ENCODE data around the gene P4HB. TPM values are rescaled to one million over a fixed set of nuclear protein-coding genes. Genes with fewer than 3 reads are reported as not detected.

Gene P4HB
- total and polyA plus RNA-seq, 8 donors, result 876 to 2,130 (median 1,346) TPM

- intact Hi-C loops (cut with DNase I), result no loop called here
- Histone ChIP-seq H3K4me3 (peak overlapping the region; percentile 63 to 90 (median 85)), H3K27ac (peak overlapping the region; percentile 69 to 90 (median 78)), H3K27me3 (no peaks in the 10 kb centered on the region), H3K9me3 (no peaks in the 10 kb centered on the region), H3K36me3 (no peaks in the 10 kb centered on the region), H3K4me1 (peaks cover 4 to 9% (median 7%) of the 10 kb centered on the region in 3 donors)
- no peak for TF ChIP-seq CTCF (IDR thresholded peaks at IDR 0.05)
- FAIRE-seq, result no peak
- peak in 1 of 6 donors; percentile 83 for DNase-seq
- peak; percentile 17 to 80 (median 33) for ATAC-seq
- WGBS, 2 donors, result 0 to 1% methylated on average over 24 to 65 of the region's 65 CpGs
These were observed 27.7 kb downstream of the P4HB start for GRCh38 chr17:81832608-81833159.

- ATAC-seq, result peak; percentile 8 to 53 (median 27)
- H3K4me3 ChIP-seq, result peak overlapping the region; percentile 63 to 90 (median 85)
- TF ChIP-seq CTCF (IDR thresholded peaks at IDR 0.05), result no peak
- FAIRE-seq, result no peak
- H3K27ac ChIP-seq, result peak overlapping the region; percentile 69 to 90 (median 78)
- peaks cover 4 to 9% (median 7%) of the 10 kb centered on the region in 3 donors for H3K4me1 ChIP-seq
- no peaks in the 10 kb centered on the region for H3K27me3 ChIP-seq
- intact Hi-C loops (cut with DNase I), result no loop called here
- H3K36me3 ChIP-seq, result no peaks in the 10 kb centered on the region
- no peaks in the 10 kb centered on the region for H3K9me3 ChIP-seq
- WGBS, 2 donors, result 25 to 39% methylated on average over 18 of the region's 18 CpGs
- peak in 2 of 6 donors; percentile 48 to 61 for DNase-seq
These were observed 28.3 kb downstream of the P4HB start for GRCh38 chr17:81831957-81832607.

DNA sequence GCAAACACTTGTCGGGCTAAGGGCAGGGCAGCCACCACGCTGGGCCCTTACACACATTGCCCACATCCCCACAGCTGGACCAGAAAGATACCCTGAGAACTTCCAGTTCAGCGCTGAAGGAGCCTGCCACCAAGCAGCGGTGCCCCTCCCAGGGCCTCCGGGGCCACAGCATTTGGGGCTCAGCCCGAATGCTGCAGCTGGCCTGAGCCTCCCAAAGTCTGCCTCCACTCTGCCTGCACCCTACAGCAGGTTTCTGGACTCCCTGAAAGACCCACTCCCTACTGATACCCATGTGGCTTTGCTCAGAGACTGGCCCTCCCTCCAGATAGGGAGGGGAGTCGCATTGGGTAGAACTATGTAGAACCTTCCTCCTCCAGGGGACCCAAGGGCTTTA is 28.8 kb downstream of the P4HB start:
- Histone ChIP-seq H3K27me3 (no peaks in the 10 kb centered on the region), H3K4me1 (peaks cover 4 to 9% (median 7%) of the 10 kb centered on the region in 3 donors), H3K36me3 (no peaks in the 10 kb centered on the region), H3K4me3 (peak overlapping the region in 1 of 4 donors; percentile 89), H3K9me3 (no peaks in the 10 kb centered on the region), H3K27ac (peak overlapping the region in 2 of 4 donors; percentile 87 to 90)
- intact Hi-C loops (cut with DNase I), result no loop called here
- FAIRE-seq (no peak), ATAC-seq (no peak), DNase-seq (no peak)
- TF ChIP-seq CTCF (IDR thresholded peaks at IDR 0.05), result no peak
- WGBS, 2 donors, result 86 to 95% methylated on average over 7 of the region's 7 CpGs

GRCh38 chr17:81829858-81830257 is 30.5 kb downstream of the P4HB start:
- Histone ChIP-seq H3K27ac (no peak overlapping the region), H3K9me3 (no peaks in the 10 kb centered on the region), H3K36me3 (no peaks in the 10 kb centered on the region), H3K27me3 (no peaks in the 10 kb centered on the region), H3K4me1 (peaks cover 4 to 9% (median 7%) of the 10 kb centered on the region in 3 donors), H3K4me3 (no peak overlapping the region)
- ATAC-seq, result no peak
- FAIRE-seq, result no peak
- peak in 1 of 6 donors; percentile 56 for DNase-seq
- 90 to 95% methylated on average over 6 of the region's 6 CpGs for WGBS, 2 donors
- intact Hi-C loops (cut with DNase I), result no loop called here
- no peak for TF ChIP-seq CTCF (IDR thresholded peaks at IDR 0.05)

GRCh38 chr17:81828656-81829055 is 31.7 kb downstream of the P4HB start:
- FAIRE-seq, result no peak
- intact Hi-C loops (cut with DNase I), result no loop called here
- peak overlapping the region in 1 of 4 donors; percentile 13 for H3K27ac ChIP-seq

More at GRCh38 chr17:81828656-81829055, 31.7 kb downstream of the P4HB start:
- Histone ChIP-seq H3K36me3 (no peaks in the 10 kb centered on the region), H3K9me3 (no peaks in the 10 kb centered on the region), H3K27me3 (no peaks in the 10 kb centered on the region), H3K4me3 (no peak overlapping the region), H3K4me1 (peaks cover 2 to 9% (median 4%) of the 10 kb centered on the region in 3 donors)
- no peak for TF ChIP-seq CTCF (IDR thresholded peaks at IDR 0.05)
- 60 to 62% methylated on average over 7 of the region's 7 CpGs for WGBS, 2 donors
- DNase-seq (peak in 1 of 6 donors; percentile 62), ATAC-seq (no peak)

Data from pancreas (tissue), 10 donors.